Caco-2 (cell line): ENCODE results near the gene FNDC5. TPM values are rescaled to one million over a fixed set of nuclear protein-coding genes. Genes with fewer than 3 reads are reported as not detected.

Experiments used
- BruUV-seq: library from RNA; stranded (reverse); fragments of 400-500 nt; replicated peaks from 2 replicates; lab custom pipeline; 2021; lab: Mats Ljungman, UMichigan
- CTCF ChIA-PET: fragments of 300-600 bp; sonication (Branson Sonifier 250); formaldehyde crosslinking; loops from one replicate; lab custom pipeline; 2022; ENCODE audit warnings: antibody characterized with exemption; lab: Charles Lee
- POLR2A ChIA-PET: fragments of 300-600 bp; sonication (Branson Sonifier 250); formaldehyde crosslinking; loops from one replicate; lab custom pipeline; 2022; ENCODE audit warnings: antibody characterized with exemption; lab: Charles Lee
- DNase-seq, 2 experiments: peaks; one replicate each; pipeline versions ENCODE4 v3.0.0 to v3.0.0-alpha.2; 2020 to 2022
- H3K27me3 ChIP-seq: replicated peaks from 2 replicates; pipeline ENCODE4 v1.6.0; 2011; ENCODE audit warnings: low read length; ENCODE audit not compliant: control insufficient read depth, insufficient read depth
- H3K36me3 ChIP-seq: 2 replicates; pipeline ENCODE4 v1.5.1; 2011; ENCODE audit warnings: low read length; ENCODE audit not compliant: control insufficient read depth, insufficient read depth
- H3K4me1 ChIP-seq: fragments of 250-450 bp; sonication (Bioruptor Pico); 2 replicates; pipeline ENCODE4 v1.5.1; 2020; ENCODE audit warnings: mild to moderate bottlenecking
- H3K4me3 ChIP-seq: 2 replicates; pipeline ENCODE4 v1.5.1; 2011; ENCODE audit warnings: low read depth, mild to moderate bottlenecking, control low read depth, low read length
- H3K9me3 ChIP-seq: fragments of 250-450 bp; sonication (Bioruptor Pico); 2 replicates; pipeline ENCODE4 v1.5.1; 2020; ENCODE audit warnings: mild to moderate bottlenecking, moderate library complexity
- H3K27ac Mint-ChIP-seq: one replicate; pipeline ENCODE4 v1.8.0; 2022; ENCODE audit warnings: mixed read lengths; ENCODE audit not compliant: unreplicated experiment
- H3K27me3 Mint-ChIP-seq: one replicate; pipeline ENCODE4 v1.8.0; 2022; ENCODE audit warnings: mixed read lengths; ENCODE audit not compliant: insufficient read depth, unreplicated experiment
- H3K36me3 Mint-ChIP-seq: one replicate; pipeline ENCODE4 v1.8.0; 2022; ENCODE audit warnings: mild to moderate bottlenecking, mixed read lengths; ENCODE audit not compliant: insufficient read depth, unreplicated experiment
- H3K4me1 Mint-ChIP-seq: one replicate; pipeline ENCODE4 v1.8.0; 2022; ENCODE audit warnings: low read depth, mixed read lengths; ENCODE audit not compliant: unreplicated experiment
- H3K4me3 Mint-ChIP-seq: one replicate; pipeline ENCODE4 v1.8.0; 2022; ENCODE audit warnings: mild to moderate bottlenecking, moderate library complexity, mixed read lengths; ENCODE audit not compliant: unreplicated experiment
- H3K9me3 Mint-ChIP-seq: one replicate; pipeline ENCODE4 v1.8.0; 2022; ENCODE audit warnings: mixed read lengths; ENCODE audit not compliant: unreplicated experiment
- CTCF ChIP-seq, 2 experiments: fragments of 200-600 bp in 1 of 2; IDR thresholded peaks; 1 replicate in 1 of 2; 2 replicates in 1 of 2; pipeline versions ENCODE4 v1.5.1 to v1.8.0; 2011 to 2022; ENCODE audit warnings: antibody characterized with exemption in 1 of 2, control low read depth in 1 of 2, inconsistent platforms in 1 of 2, low read depth in 1 of 2, low read length in 1 of 2, mild to moderate bottlenecking in 1 of 2, moderate library complexity in 1 of 2; ENCODE audit not compliant: insufficient read depth in 1 of 2, severe bottlenecking in 1 of 2, unreplicated experiment in 1 of 2
- intact Hi-C: fragments of 100-400 bp; cut with micrococcal nuclease; formaldehyde crosslinking; loops from one replicate; pipeline ENCODE4 v1.10.0; 2022; ENCODE audit not compliant: unreplicated experiment
- total RNA-seq: library from RNA; stranded (reverse); gene quantifications from 2 replicates; pipeline ENCODE4 v1.2.3, GENCODE V29; 2022

FNDC5 gene
- total RNA-seq, 1 experiment from 2014 or later: 1.1 TPM

DNA sequence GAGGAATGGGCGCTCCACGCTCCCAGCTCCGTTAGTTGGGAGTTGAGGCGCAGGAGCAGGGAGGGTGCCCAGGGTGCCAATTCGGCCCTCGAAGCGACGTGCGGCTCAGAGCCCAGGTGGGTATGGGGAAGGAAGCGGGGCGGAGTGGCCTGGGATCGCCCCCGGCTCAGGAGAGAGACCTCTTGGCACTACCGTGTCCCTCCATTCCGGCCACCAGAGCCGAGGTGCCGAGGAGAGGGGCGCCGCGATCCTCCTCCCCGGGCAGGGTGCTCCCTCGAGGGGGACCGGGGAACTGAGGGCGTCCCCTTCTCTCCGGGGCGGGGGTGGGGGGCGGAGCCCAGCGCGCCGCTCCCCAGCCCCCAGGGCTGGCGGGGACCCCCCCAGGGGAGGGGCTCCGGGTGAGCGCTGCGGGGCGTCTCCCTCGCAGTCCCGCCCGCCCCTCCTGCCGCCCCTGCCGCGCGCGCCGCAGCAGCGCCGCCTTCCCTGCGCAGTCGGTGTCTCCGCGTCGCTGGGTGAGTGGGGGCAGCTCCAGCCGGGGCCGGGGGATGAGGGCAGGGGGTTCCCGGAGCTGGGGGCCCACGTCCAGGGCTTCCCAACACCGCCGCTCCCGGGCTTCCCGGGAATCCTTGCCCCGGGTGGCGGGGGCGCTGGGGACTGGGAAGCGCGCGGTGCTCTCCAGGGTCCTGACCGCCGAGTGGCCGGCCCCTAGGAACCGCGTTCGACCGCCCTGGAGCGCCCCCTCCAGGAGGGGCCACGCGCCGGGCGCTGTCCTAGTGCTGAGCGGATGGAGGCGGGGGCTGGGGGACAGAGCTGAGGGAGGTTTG lies 15.5 kb upstream of the FNDC5 start, which contains the start of gene HPCA:
TSS of gene HPCA (plus strand) at position 488 of the 824 bp plus-strand sequence. CDS start 2,408 bp downstream, outside the sequence.
- Mint-ChIP-seq H3K4me1 (no peaks in the 10 kb centered on the region), H3K27ac (no peak within 1 kb of the TSS), H3K36me3 (peaks cover 4% of the 10 kb centered on the region), H3K4me3 (peak within 1 kb of the TSS; percentile 48), H3K27me3 (peaks cover 3% of the 10 kb centered on the region), H3K9me3 (no peaks in the 10 kb centered on the region)
- TF ChIP-seq CTCF (IDR thresholded peaks at IDR 0.05; ENCODE audit: insufficient read depth in 1 of 2, low read depth in 1 of 2, low read length in 1 of 2, severe bottlenecking in 1 of 2, unreplicated experiment in 1 of 2): peak; percentile 62 to 87
- POLR2A ChIA-PET: interaction anchor here (0.7 kb wide), 1 partner anchor 106 kb away, joined by 4 read pairs; no protein-coding TSS in a partner anchor
- no peaks in the 10 kb centered on the region for H3K27me3 ChIP-seq
- DNase-seq: peak; percentile 53 to 83
- no TSS peak for BruUV-seq
- H3K9me3 ChIP-seq: no peaks in the 10 kb centered on the region
- no peaks in the 10 kb centered on the region for H3K4me1 ChIP-seq
- H3K4me3 ChIP-seq: peak within 1 kb of the TSS; percentile 21
- intact Hi-C loops: no loop called here
- no peaks in the 10 kb centered on the region for H3K36me3 ChIP-seq
- CTCF ChIA-PET: no interaction called here

GRCh38 chr1:32885676-32886003 lies 14.9 kb upstream of the FNDC5 start:
- ChIA-PET CTCF (interaction anchor here (0.6 kb wide), 1 partner anchor 505 kb away, joined by 7 read pairs; no protein-coding TSS in a partner anchor), POLR2A (interaction anchor here (0.7 kb wide), 1 partner anchor 107 kb away, joined by 4 read pairs; no protein-coding TSS in a partner anchor)
- H3K4me3 Mint-ChIP-seq: peak overlapping the region; percentile 48
- H3K9me3 ChIP-seq: no peaks in the 10 kb centered on the region
- H3K36me3 ChIP-seq: no peaks in the 10 kb centered on the region
- DNase-seq: no peak
- no peaks in the 10 kb centered on the region for H3K4me1 Mint-ChIP-seq
- TF ChIP-seq CTCF (IDR thresholded peaks at IDR 0.05; ENCODE audit: insufficient read depth in 1 of 2, low read depth in 1 of 2, low read length in 1 of 2, severe bottlenecking in 1 of 2, unreplicated experiment in 1 of 2): no peak
- H3K4me3 ChIP-seq: no peak overlapping the region
- H3K27ac Mint-ChIP-seq: no peak overlapping the region
- H3K9me3 Mint-ChIP-seq: no peaks in the 10 kb centered on the region
- H3K4me1 ChIP-seq: no peaks in the 10 kb centered on the region
- peaks cover 3% of the 10 kb centered on the region for H3K27me3 Mint-ChIP-seq
- H3K36me3 Mint-ChIP-seq: peaks cover 4% of the 10 kb centered on the region
- no TSS peak for BruUV-seq
- H3K27me3 ChIP-seq: no peaks in the 10 kb centered on the region
- intact Hi-C loops: no loop called here

GRCh38 chr1:32884726-32885125 lies 14.0 kb upstream of the FNDC5 start:
- Histone ChIP-seq H3K27me3 (no peaks in the 10 kb centered on the region), H3K9me3 (no peaks in the 10 kb centered on the region), H3K4me3 (no peak overlapping the region), H3K36me3 (no peaks in the 10 kb centered on the region), H3K4me1 (no peaks in the 10 kb centered on the region)
- TF ChIP-seq CTCF (IDR thresholded peaks at IDR 0.05; ENCODE audit: insufficient read depth in 1 of 2, low read depth in 1 of 2, low read length in 1 of 2, severe bottlenecking in 1 of 2, unreplicated experiment in 1 of 2): no peak
- H3K36me3 Mint-ChIP-seq: peaks cover 4% of the 10 kb centered on the region
- H3K4me1 Mint-ChIP-seq: no peaks in the 10 kb centered on the region
- no peaks in the 10 kb centered on the region for H3K9me3 Mint-ChIP-seq
- BruUV-seq: no TSS peak
- intact Hi-C loops: no loop called here
- peaks cover 3% of the 10 kb centered on the region for H3K27me3 Mint-ChIP-seq
- ChIA-PET POLR2A (no interaction called here), CTCF (no interaction called here)
- no peak overlapping the region for H3K4me3 Mint-ChIP-seq
- no peak overlapping the region for H3K27ac Mint-ChIP-seq
- no peak for DNase-seq
